SK-N-SH (cell line): ENCODE results near the gene AKT3. TPM values are rescaled to one million over a fixed set of nuclear protein-coding genes. Genes with fewer than 3 reads are reported as not detected.

ENCODE experiments used
- CTCF ChIA-PET: fragments of 300-600, 350-600 bp; formaldehyde crosslinking; extraction: SDS; loops from one replicate; lab custom pipeline; 2021; lab: Yijun Ruan, JAX
- POLR2A ChIA-PET: fragments of 350-600 bp; sonication (Branson Sonifier 250); formaldehyde crosslinking; extraction: SDS; loops from one replicate; lab custom pipeline; 2020; ENCODE audit warnings: antibody characterized with exemption, inconsistent platforms; lab: Yijun Ruan, JAX
- DNase-seq: peaks from one replicate; pipeline ENCODE4 v3.0.0; 2012
- H2AFZ ChIP-seq: fragments of 200-600 bp; sonication (generic); 2 replicates; pipeline ENCODE4 v1.8.1; 2016; ENCODE audit warnings: antibody characterized with exemption, mild to moderate bottlenecking, low read depth
- H3F3A ChIP-seq: fragments of 200-600 bp; sonication (generic); replicated peaks from 2 replicates; pipeline ENCODE3; 2016; ENCODE audit warnings: antibody characterized with exemption, mild to moderate bottlenecking; ENCODE audit not compliant: insufficient read depth
- H3K27ac ChIP-seq, 2 experiments: fragments of 200-500 bp in 1 of 2; fragments of 200-600 bp in 1 of 2; sonication (Bioruptor generic) in 1 of 2; sonication (generic), shearing (Covaris generic) in 1 of 2; 2 replicates each; pipeline versions ENCODE4 v1.5.1 to v1.6.1; 2014 to 2016; ENCODE audit warnings: low read depth in 2 of 2, inconsistent platforms in 1 of 2, low read length in 1 of 2, mild to moderate bottlenecking in 1 of 2, mixed read lengths in 1 of 2
- H3K27me3 ChIP-seq: fragments of 200-600 bp; sonication (generic), shearing (Covaris generic); 2 replicates; pipeline ENCODE4 v1.6.1; 2016; ENCODE audit warnings: mixed run types; ENCODE audit not compliant: insufficient read depth
- H3K36me3 ChIP-seq, 2 experiments: fragments of 200-500 bp in 1 of 2; fragments of 200-600 bp in 1 of 2; sonication (Bioruptor generic) in 1 of 2; sonication (generic) in 1 of 2; replicated peaks in 1 of 2; 2 replicates each; pipeline versions ENCODE3 to v1.5.1; 2014 to 2016; ENCODE audit warnings: low read length in 1 of 2, mild to moderate bottlenecking in 1 of 2; ENCODE audit not compliant: insufficient read depth in 2 of 2, control insufficient read depth in 1 of 2
- H3K4me1 ChIP-seq, 2 experiments: fragments of 200-500 bp in 1 of 2; fragments of 200-600 bp in 1 of 2; sonication (Bioruptor generic) in 1 of 2; sonication (generic), shearing (Covaris generic) in 1 of 2; 2 replicates each; pipeline versions ENCODE4 v1.5.1 to v1.6.1; 2014 to 2016; ENCODE audit warnings: low read depth in 1 of 2, low read length in 1 of 2, mixed run types in 1 of 2; ENCODE audit not compliant: insufficient read depth in 2 of 2, control insufficient read depth in 1 of 2
- H3K4me2 ChIP-seq: fragments of 200-600 bp; sonication (generic), shearing (Covaris generic); 2 replicates; pipeline ENCODE4 v1.6.1; 2017; ENCODE audit warnings: mixed run types
- H3K4me3 ChIP-seq, 2 experiments: fragments of 200-500 bp in 1 of 2; fragments of 200-600 bp in 1 of 2; sonication (Bioruptor generic) in 1 of 2; sonication (generic), shearing (Covaris generic) in 1 of 2; 2 replicates each; pipeline versions ENCODE4 v1.5.1 to v1.8.1; 2014 to 2016; ENCODE audit warnings: low read depth in 2 of 2, inconsistent platforms in 1 of 2, low read length in 1 of 2, mild to moderate bottlenecking in 1 of 2, mixed read lengths in 1 of 2, moderate library complexity in 1 of 2
- H3K79me2 ChIP-seq: fragments of 200-600 bp; sonication (generic); 2 replicates; pipeline ENCODE4 v1.8.1; 2017; ENCODE audit warnings: mild to moderate bottlenecking; ENCODE audit not compliant: insufficient read depth
- H3K9ac ChIP-seq: fragments of 200-600 bp; sonication (generic); 2 replicates; pipeline ENCODE4 v1.6.1; 2017; ENCODE audit warnings: mixed run types
- H3K9me2 ChIP-seq: fragments of 200-600 bp; sonication (generic); 2 replicates; pipeline ENCODE4 v1.6.1; 2017; ENCODE audit warnings: mixed run types
- H3K9me3 ChIP-seq: fragments of 200-600 bp; sonication (generic); 2 replicates; pipeline ENCODE4 v1.6.1; 2017; ENCODE audit warnings: mixed run types, mild to moderate bottlenecking, moderate library complexity
- H4K20me1 ChIP-seq: fragments of 200-600 bp; sonication (generic); 2 replicates; pipeline ENCODE4 v1.6.1; 2017; ENCODE audit warnings: mild to moderate bottlenecking, mixed run types; ENCODE audit not compliant: insufficient read depth
- CHD2 ChIP-seq: fragments of 150-350 bp; IDR thresholded peaks from 2 replicates; pipeline ENCODE4 v1.6.1; 2018; ENCODE audit warnings: low read length; ENCODE audit not compliant: partially characterized antibody
- EP300 ChIP-seq, 2 experiments: IDR thresholded peaks; 2 replicates each; pipeline versions ENCODE4 v1.4.0 to v1.6.1; 2012; ENCODE audit warnings: borderline replicate concordance in 1 of 2, low read depth in 1 of 2, low read length in 1 of 2
- FOSL2 ChIP-seq: IDR thresholded peaks from 2 replicates; pipeline ENCODE4 v1.4.0; 2012; ENCODE audit warnings: low read depth, mild to moderate bottlenecking, moderate library complexity, borderline replicate concordance
- FOXM1 ChIP-seq: IDR thresholded peaks from 2 replicates; pipeline ENCODE4 v1.4.0; 2012; ENCODE audit warnings: low read depth, mild to moderate bottlenecking
- GABPA ChIP-seq: IDR thresholded peaks from 2 replicates; pipeline ENCODE4 v1.4.0; 2012; ENCODE audit warnings: low read depth, mild to moderate bottlenecking
- GATA2 ChIP-seq: sonication (generic); formaldehyde crosslinking; IDR thresholded peaks from 2 replicates; pipeline ENCODE4 v1.5.0; 2020; ENCODE audit warnings: mild to moderate bottlenecking, missing genetic modification reagents
- JUND ChIP-seq: IDR thresholded peaks from 2 replicates; pipeline ENCODE4 v1.4.0; 2012
- MEF2A ChIP-seq: IDR thresholded peaks from 2 replicates; pipeline ENCODE4 v1.4.0; 2012; ENCODE audit warnings: low read depth, borderline replicate concordance
- NFIC ChIP-seq: IDR thresholded peaks from 2 replicates; pipeline ENCODE4 v1.4.0; 2012; ENCODE audit warnings: borderline replicate concordance
- POLR2AphosphoS5 ChIP-seq: IDR thresholded peaks from 2 replicates; pipeline ENCODE4 v1.6.1; 2012; ENCODE audit warnings: low read depth, low read length
- RFX5 ChIP-seq: IDR thresholded peaks from 2 replicates; pipeline ENCODE4 v1.6.1; 2012; ENCODE audit warnings: mild to moderate bottlenecking, improper control_type of control experiment, low read length
- RXRA ChIP-seq: IDR thresholded peaks from 2 replicates; pipeline ENCODE4 v1.4.0; 2012; ENCODE audit warnings: low read depth, mild to moderate bottlenecking, borderline replicate concordance
- SMC3 ChIP-seq: IDR thresholded peaks from 2 replicates; pipeline ENCODE4 v1.6.1; 2012; ENCODE audit warnings: low read depth, low read length, improper control_type of control experiment
- WGBS: methylation state at CpG from one replicate; pipeline ENCODE4 v1.1.6; 2017; ENCODE audit warnings: low lambda C conversion rate; 5-methylcytosine and 5-hydroxymethylcytosine counted together
- polyA plus RNA-seq, 3 experiments: library from polyadenylated mRNA; depleted of rRNA; stranded (reverse); fragments of >200 nt; gene quantifications; 2 replicates each; pipeline ENCODE4 v1.2.3, GENCODE V29; 2012
- TF ChIP-seq, protein P1 (sequence below): IDR thresholded peaks from 2 replicates; pipeline ENCODE4 v1.4.0; 2012; ENCODE audit warnings: low read depth, borderline replicate concordance
- TF ChIP-seq, protein P2 (sequence below): fragments of 150-350 bp; IDR thresholded peaks from 2 replicates; pipeline ENCODE4 v1.6.1; 2016; ENCODE audit warnings: mild to moderate bottlenecking, low read depth, low read length
- TF ChIP-seq, protein P3 (sequence below): IDR thresholded peaks from 2 replicates; pipeline ENCODE4 v1.4.0; 2012; ENCODE audit warnings: low read depth, borderline replicate concordance
- TF ChIP-seq, protein P4 (sequence below): IDR thresholded peaks from 2 replicates; pipeline ENCODE4 v1.4.0; 2012; ENCODE audit warnings: low read depth

The AKT3 gene
- polyA plus RNA-seq, 1 of the 3 experiments (the other 2 are of a cell fraction) = 12.7 TPM

DNA sequence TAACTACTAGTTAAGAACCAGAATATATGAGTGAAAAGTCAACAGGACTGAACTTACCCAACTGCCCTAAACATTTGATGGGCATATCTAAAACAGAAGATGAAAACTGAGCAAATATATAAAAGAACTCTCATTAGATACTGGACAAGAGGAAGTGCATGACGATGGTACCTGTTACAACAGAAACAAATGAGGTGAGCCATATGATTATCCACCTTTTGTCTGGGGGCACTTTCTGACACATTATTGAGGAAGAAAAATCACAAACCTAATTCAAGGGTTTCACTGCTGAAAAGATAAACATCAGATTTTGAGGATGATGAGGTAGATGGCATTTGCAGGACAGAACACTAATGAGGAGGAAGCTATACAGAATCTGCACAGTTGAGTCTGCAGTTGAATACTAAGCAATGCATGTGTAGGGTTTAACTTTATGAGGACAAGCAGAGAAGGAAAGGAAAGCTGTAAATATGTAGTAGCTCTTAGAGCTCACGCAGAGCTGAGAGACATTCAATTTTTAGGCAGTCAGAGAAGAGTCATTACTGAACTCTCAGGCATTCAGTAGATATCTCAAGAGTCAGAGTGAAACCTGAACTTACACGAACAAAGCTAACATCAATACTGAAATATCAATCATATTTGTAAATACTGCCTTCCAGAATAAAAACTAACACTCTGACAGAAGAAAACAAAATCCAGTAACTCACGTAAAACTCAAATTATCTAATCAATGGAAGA, 262.1 kb downstream of the AKT3 start:
- Histone ChIP-seq H3F3A (peaks cover 3% of the 10 kb centered on the region), H3K4me3 (no peak overlapping the region), H2AFZ (no peak overlapping the region), H3K4me1 (no peaks in the 10 kb centered on the region), H3K9me3 (no peaks in the 10 kb centered on the region; the same call in 1 of the 2 replicates), H3K9me2 (no peaks in the 10 kb centered on the region), H3K36me3 (peaks cover 0 to 55% of the 10 kb centered on the region in 2 experiments), H3K27ac (no peak overlapping the region), H3K4me2 (no peak overlapping the region), H3K27me3 (no peaks in the 10 kb centered on the region), H3K79me2 (peaks cover 35% of the 10 kb centered on the region), H3K9ac (no peak overlapping the region), H4K20me1 (no peaks in the 10 kb centered on the region)
- POLR2A ChIA-PET = no interaction called here
- TF ChIP-seq CHD2 (no peak), MEF2A (no peak), NFIC (no peak), EP300 (IDR thresholded peaks at IDR 0.05; ENCODE audit: borderline replicate concordance in 1 of 2, low read depth in 1 of 2, low read length in 1 of 2) (no peak), SMC3 (no peak), POLR2AphosphoS5 (no peak), GATA2 (CRISPR knock-in tag) (no peak), FOXM1 (no peak)
- TF ChIP-seq, protein P1, sequence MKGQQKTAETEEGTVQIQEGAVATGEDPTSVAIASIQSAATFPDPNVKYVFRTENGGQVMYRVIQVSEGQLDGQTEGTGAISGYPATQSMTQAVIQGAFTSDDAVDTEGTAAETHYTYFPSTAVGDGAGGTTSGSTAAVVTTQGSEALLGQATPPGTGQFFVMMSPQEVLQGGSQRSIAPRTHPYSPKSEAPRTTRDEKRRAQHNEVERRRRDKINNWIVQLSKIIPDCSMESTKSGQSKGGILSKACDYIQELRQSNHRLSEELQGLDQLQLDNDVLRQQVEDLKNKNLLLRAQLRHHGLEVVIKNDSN = no peak
- no peak for DNase-seq
- WGBS = 93% methylated on average over 4 of the region's 4 CpGs
- CTCF ChIA-PET = no interaction called here

DNA sequence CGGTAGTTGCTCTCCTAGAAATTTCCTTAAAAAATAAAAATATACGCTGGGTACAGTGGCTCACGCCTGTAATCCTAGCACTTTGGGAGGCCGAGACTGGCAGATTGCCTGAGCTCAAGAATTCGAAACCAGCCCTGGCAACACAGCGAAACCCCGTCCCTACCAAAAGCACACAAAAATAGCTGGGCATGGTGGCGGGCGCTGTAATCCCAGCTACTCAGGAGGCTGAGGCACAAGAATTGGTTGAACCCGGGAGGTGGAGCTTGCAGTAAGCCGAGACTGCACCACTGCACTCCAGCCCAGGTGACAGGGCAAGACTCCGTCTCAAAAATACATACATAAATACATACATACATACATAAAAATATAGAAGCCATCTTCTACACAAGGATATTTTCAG, 262.8 kb downstream of the AKT3 start:
- H3K36me3 ChIP-seq = peaks cover 0 to 60% of the 10 kb centered on the region in 2 experiments
- peaks cover 35% of the 10 kb centered on the region for H3K79me2 ChIP-seq
- no peak overlapping the region for H2AFZ ChIP-seq
- H3K27me3 ChIP-seq = no peaks in the 10 kb centered on the region
- H3K27ac ChIP-seq = no peak overlapping the region
- H3K4me2 ChIP-seq = no peak overlapping the region
- no peak for DNase-seq
- no peaks in the 10 kb centered on the region for H4K20me1 ChIP-seq
- no peak overlapping the region for H3K9ac ChIP-seq
- 96% methylated on average over 12 of the region's 12 CpGs for WGBS
- no peak overlapping the region for H3K4me3 ChIP-seq
- no peaks in the 10 kb centered on the region for H3K9me2 ChIP-seq
- H3K4me1 ChIP-seq = no peaks in the 10 kb centered on the region
- ChIA-PET POLR2A (no interaction called here), CTCF (no interaction called here)
- H3K9me3 ChIP-seq = peaks cover 2% of the 10 kb centered on the region
- peaks cover 8% of the 10 kb centered on the region for H3F3A ChIP-seq
- no peak for TF ChIP-seq RXRA

DNA sequence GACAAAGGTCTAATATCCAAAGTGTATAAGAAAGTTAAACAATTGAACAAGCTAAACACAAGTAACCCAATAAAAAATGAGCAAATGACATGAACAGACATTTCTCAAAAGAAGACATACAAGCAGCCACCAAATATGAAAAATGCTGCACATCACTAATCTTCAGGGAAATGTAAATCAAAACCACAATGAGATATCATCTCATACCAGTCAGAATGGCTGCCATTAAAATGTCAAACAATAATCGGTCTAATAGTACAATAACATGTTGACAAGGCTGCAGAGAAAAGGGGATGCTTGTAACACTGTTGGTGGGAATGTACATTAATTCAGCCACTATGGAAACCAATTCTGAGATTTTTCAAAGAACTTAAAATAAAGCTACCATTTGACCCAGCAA, 264.1 kb downstream of the AKT3 start:
- H3K36me3 ChIP-seq = peaks cover 0 to 58% of the 10 kb centered on the region in 2 experiments
- H3K4me2 ChIP-seq = no peak overlapping the region
- TF ChIP-seq RXRA = no peak
- TF ChIP-seq, protein P2, sequence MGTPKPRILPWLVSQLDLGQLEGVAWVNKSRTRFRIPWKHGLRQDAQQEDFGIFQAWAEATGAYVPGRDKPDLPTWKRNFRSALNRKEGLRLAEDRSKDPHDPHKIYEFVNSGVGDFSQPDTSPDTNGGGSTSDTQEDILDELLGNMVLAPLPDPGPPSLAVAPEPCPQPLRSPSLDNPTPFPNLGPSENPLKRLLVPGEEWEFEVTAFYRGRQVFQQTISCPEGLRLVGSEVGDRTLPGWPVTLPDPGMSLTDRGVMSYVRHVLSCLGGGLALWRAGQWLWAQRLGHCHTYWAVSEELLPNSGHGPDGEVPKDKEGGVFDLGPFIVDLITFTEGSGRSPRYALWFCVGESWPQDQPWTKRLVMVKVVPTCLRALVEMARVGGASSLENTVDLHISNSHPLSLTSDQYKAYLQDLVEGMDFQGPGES = no peak
- TF ChIP-seq, protein P3, sequence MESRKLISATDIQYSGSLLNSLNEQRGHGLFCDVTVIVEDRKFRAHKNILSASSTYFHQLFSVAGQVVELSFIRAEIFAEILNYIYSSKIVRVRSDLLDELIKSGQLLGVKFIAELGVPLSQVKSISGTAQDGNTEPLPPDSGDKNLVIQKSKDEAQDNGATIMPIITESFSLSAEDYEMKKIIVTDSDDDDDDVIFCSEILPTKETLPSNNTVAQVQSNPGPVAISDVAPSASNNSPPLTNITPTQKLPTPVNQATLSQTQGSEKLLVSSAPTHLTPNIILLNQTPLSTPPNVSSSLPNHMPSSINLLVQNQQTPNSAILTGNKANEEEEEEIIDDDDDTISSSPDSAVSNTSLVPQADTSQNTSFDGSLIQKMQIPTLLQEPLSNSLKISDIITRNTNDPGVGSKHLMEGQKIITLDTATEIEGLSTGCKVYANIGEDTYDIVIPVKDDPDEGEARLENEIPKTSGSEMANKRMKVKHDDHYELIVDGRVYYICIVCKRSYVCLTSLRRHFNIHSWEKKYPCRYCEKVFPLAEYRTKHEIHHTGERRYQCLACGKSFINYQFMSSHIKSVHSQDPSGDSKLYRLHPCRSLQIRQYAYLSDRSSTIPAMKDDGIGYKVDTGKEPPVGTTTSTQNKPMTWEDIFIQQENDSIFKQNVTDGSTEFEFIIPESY = no peak
- TF ChIP-seq, protein P4, sequence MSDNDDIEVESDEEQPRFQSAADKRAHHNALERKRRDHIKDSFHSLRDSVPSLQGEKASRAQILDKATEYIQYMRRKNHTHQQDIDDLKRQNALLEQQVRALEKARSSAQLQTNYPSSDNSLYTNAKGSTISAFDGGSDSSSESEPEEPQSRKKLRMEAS = no peak
- TF ChIP-seq GABPA = no peak
- TF ChIP-seq FOSL2 = no peak
- TF ChIP-seq JUND = no peak
- TF ChIP-seq RFX5 = no peak
- TF ChIP-seq SMC3 = no peak
- TF ChIP-seq, all 33 proteins: peak for 0
- H2AFZ ChIP-seq = no peak overlapping the region
- H4K20me1 ChIP-seq = no peaks in the 10 kb centered on the region
- no peaks in the 10 kb centered on the region for H3K4me1 ChIP-seq
- no peak for DNase-seq
- ChIA-PET CTCF (interaction anchor here (0.6 kb wide), 1 partner anchor 58 kb away, joined by 3 read pairs; no protein-coding TSS in a partner anchor), POLR2A (no interaction called here)
- H3K4me3 ChIP-seq = no peak overlapping the region
- peaks cover 7% of the 10 kb centered on the region for H3K9me3 ChIP-seq
- H3K9me2 ChIP-seq = no peaks in the 10 kb centered on the region
- peaks cover 38% of the 10 kb centered on the region for H3K79me2 ChIP-seq
- no peak overlapping the region for H3K27ac ChIP-seq
- no peak overlapping the region for H3K9ac ChIP-seq
- WGBS = 68% methylated on average over 1 of the region's 1 CpG
- H3F3A ChIP-seq = peaks cover 10% of the 10 kb centered on the region
- no peaks in the 10 kb centered on the region for H3K27me3 ChIP-seq
